Muscle layer of colon (tissue), 2 donors: Measurements from ENCODE around the gene VWA2.

Experiments used
- H3K27ac ChIP-seq: one replicate; pipeline ENCODE4 v1.7.0; 2013; ENCODE audit warnings: low read depth, mild to moderate bottlenecking, low read length, moderate library complexity
- H3K27me3 ChIP-seq, 2 donors: one replicate each; pipeline ENCODE4 v1.7.0; 2013; ENCODE audit warnings: low read length in 2 of 2, mild to moderate bottlenecking in 2 of 2; ENCODE audit not compliant: insufficient read depth in 2 of 2, control insufficient read depth in 1 of 2
- H3K36me3 ChIP-seq: one replicate; pipeline ENCODE4 v1.7.0; 2013; ENCODE audit warnings: mild to moderate bottlenecking, low read length; ENCODE audit not compliant: insufficient read depth
- H3K4me1 ChIP-seq: one replicate; pipeline ENCODE4 v1.7.0; 2013; ENCODE audit warnings: mild to moderate bottlenecking, low read length; ENCODE audit not compliant: insufficient read depth
- H3K4me3 ChIP-seq, 2 donors: one replicate each; pipeline ENCODE4 v1.7.0; 2013; ENCODE audit warnings: low read length in 2 of 2, low read depth in 1 of 2, mild to moderate bottlenecking in 1 of 2, moderate library complexity in 1 of 2
- H3K9ac ChIP-seq: one replicate; pipeline ENCODE4 v1.7.0; 2013; ENCODE audit warnings: low read length
- H3K9me3 ChIP-seq: one replicate; pipeline ENCODE4 v1.7.0; 2013; ENCODE audit warnings: mild to moderate bottlenecking, low read length
- donor health status: abdominal sarcoma.
- donor health status: Adenocarcinoma of cecum.

VWA2 gene

GRCh38 chr10:114261076-114261475, 22.0 kb downstream of the VWA2 start:
- H3K9me3 ChIP-seq: no peaks in the 10 kb centered on the region
- no peaks in the 10 kb centered on the region for H3K36me3 ChIP-seq
- no peaks in the 10 kb centered on the region for H3K27me3 ChIP-seq
- H3K4me3 ChIP-seq: no peak overlapping the region
- H3K9ac ChIP-seq: no peak overlapping the region
- no peak overlapping the region for H3K27ac ChIP-seq
- peaks cover 8% of the 10 kb centered on the region for H3K4me1 ChIP-seq

- Histone ChIP-seq H3K27ac (no peak overlapping the region), H3K36me3 (no peaks in the 10 kb centered on the region), H3K9ac (no peak overlapping the region), H3K4me1 (peaks cover 8% of the 10 kb centered on the region), H3K9me3 (no peaks in the 10 kb centered on the region), H3K27me3 (no peaks in the 10 kb centered on the region), H3K4me3 (no peak overlapping the region)
Measured at GRCh38 chr10:114262496-114262895, 23.4 kb downstream of the VWA2 start.

GRCh38 chr10:114265392-114266053, 26.5 kb downstream of the VWA2 start:
- no peaks in the 10 kb centered on the region for H3K9me3 ChIP-seq
- H3K4me3 ChIP-seq: no peak overlapping the region
- H3K27ac ChIP-seq: no peak overlapping the region
- H3K4me1 ChIP-seq: peaks cover 3% of the 10 kb centered on the region
- H3K9ac ChIP-seq: no peak overlapping the region
- H3K36me3 ChIP-seq: no peaks in the 10 kb centered on the region
- H3K27me3 ChIP-seq: no peaks in the 10 kb centered on the region

- Histone ChIP-seq H3K9me3 (no peaks in the 10 kb centered on the region), H3K27ac (no peak overlapping the region), H3K27me3 (no peaks in the 10 kb centered on the region), H3K9ac (no peak overlapping the region), H3K4me3 (no peak overlapping the region), H3K36me3 (no peaks in the 10 kb centered on the region), H3K4me1 (no peaks in the 10 kb centered on the region)
Measured at GRCh38 chr10:114266521-114266920, 27.5 kb downstream of the VWA2 start.

GRCh38 chr10:114271075-114271778, 32.2 kb downstream of the VWA2 start:
- no peaks in the 10 kb centered on the region for H3K4me1 ChIP-seq
- H3K27ac ChIP-seq: no peak overlapping the region
- H3K4me3 ChIP-seq: no peak overlapping the region
- no peaks in the 10 kb centered on the region for H3K36me3 ChIP-seq
- no peak overlapping the region for H3K9ac ChIP-seq
- no peaks in the 10 kb centered on the region for H3K9me3 ChIP-seq
- peaks cover 0 to 3% of the 10 kb centered on the region in 2 donors for H3K27me3 ChIP-seq

GRCh38 chr10:114271779-114272167, 32.7 kb downstream of the VWA2 start:
- Histone ChIP-seq H3K4me3 (no peak overlapping the region), H3K27ac (no peak overlapping the region), H3K9me3 (no peaks in the 10 kb centered on the region), H3K36me3 (no peaks in the 10 kb centered on the region), H3K9ac (no peak overlapping the region), H3K27me3 (peaks cover 0 to 4% of the 10 kb centered on the region in 2 donors), H3K4me1 (no peaks in the 10 kb centered on the region)

GRCh38 chr10:114272696-114273095, 33.6 kb downstream of the VWA2 start:
- no peaks in the 10 kb centered on the region for H3K36me3 ChIP-seq

GRCh38 chr10:114273910-114274309, 34.9 kb downstream of the VWA2 start:
- Histone ChIP-seq H3K4me3 (no peak overlapping the region), H3K27me3 (peaks cover 0 to 4% of the 10 kb centered on the region in 2 donors), H3K36me3 (no peaks in the 10 kb centered on the region), H3K27ac (no peak overlapping the region), H3K4me1 (no peaks in the 10 kb centered on the region), H3K9me3 (no peaks in the 10 kb centered on the region), H3K9ac (no peak overlapping the region)

More at GRCh38 chr10:114272696-114273095, 33.6 kb downstream of the VWA2 start:
- Histone ChIP-seq H3K4me3 (no peak overlapping the region), H3K4me1 (no peaks in the 10 kb centered on the region), H3K9ac (no peak overlapping the region), H3K27ac (no peak overlapping the region), H3K27me3 (peaks cover 0 to 4% of the 10 kb centered on the region in 2 donors), H3K9me3 (no peaks in the 10 kb centered on the region)

- Histone ChIP-seq H3K36me3 (no peaks in the 10 kb centered on the region), H3K4me1 (no peaks in the 10 kb centered on the region), H3K27ac (no peak overlapping the region), H3K27me3 (peaks cover 0 to 4% of the 10 kb centered on the region in 2 donors), H3K9me3 (no peaks in the 10 kb centered on the region), H3K9ac (no peak overlapping the region), H3K4me3 (no peak overlapping the region)
Measured at GRCh38 chr10:114274616-114275453, 35.8 kb downstream of the VWA2 start.

- Histone ChIP-seq H3K4me1 (no peaks in the 10 kb centered on the region), H3K9ac (no peak overlapping the region), H3K4me3 (no peak overlapping the region), H3K9me3 (no peaks in the 10 kb centered on the region), H3K27ac (no peak overlapping the region), H3K36me3 (no peaks in the 10 kb centered on the region), H3K27me3 (peaks cover 0 to 4% of the 10 kb centered on the region in 2 donors)
Measured at GRCh38 chr10:114276066-114276465, 37.0 kb downstream of the VWA2 start.

- Histone ChIP-seq H3K36me3 (no peaks in the 10 kb centered on the region), H3K4me3 (no peak overlapping the region), H3K9ac (no peak overlapping the region), H3K9me3 (no peaks in the 10 kb centered on the region), H3K27ac (no peak overlapping the region), H3K27me3 (peaks cover 0 to 4% of the 10 kb centered on the region in 2 donors), H3K4me1 (no peaks in the 10 kb centered on the region)
Measured at GRCh38 chr10:114276671-114277070, 37.6 kb downstream of the VWA2 start.
